SK-N-DZ (cell line): ENCODE data around the gene TSGA10IP.

Experiments
- DNase-seq: peaks from one replicate; pipeline ENCODE4 v3.0.0-alpha.2; 2015; ENCODE audit warnings: low spot score

TSGA10IP gene

GRCh38 chr11:65973439-65974110 is 28.3 kb downstream of the TSGA10IP start:
- DNase-seq: no peak

GRCh38 chr11:65975771-65976170 is 30.5 kb downstream of the TSGA10IP start:
- DNase-seq: no peak

- no peak for DNase-seq
Measured at GRCh38 chr11:65976216-65977176, 31.2 kb downstream of the TSGA10IP start.

- no peak for DNase-seq
Measured at GRCh38 chr11:65977621-65978390, 32.5 kb downstream of the TSGA10IP start.

- DNase-seq: no peak
Measured at GRCh38 chr11:65978391-65979238, 33.3 kb downstream of the TSGA10IP start.

GRCh38 chr11:65979261-65979759 is 34.0 kb downstream of the TSGA10IP start:
- DNase-seq: no peak

GRCh38 chr11:65981101-65981740 is 35.9 kb downstream of the TSGA10IP start:
- DNase-seq: no peak

- DNase-seq: no peak
Measured at GRCh38 chr11:65981972-65982823, 36.9 kb downstream of the TSGA10IP start.

GRCh38 chr11:65982824-65983588 is 37.7 kb downstream of the TSGA10IP start:
- DNase-seq: no peak

- DNase-seq: no peak
Measured at GRCh38 chr11:65983589-65983987, 38.3 kb downstream of the TSGA10IP start.

- no peak for DNase-seq
Measured at GRCh38 chr11:65987336-65987735, 42.1 kb downstream of the TSGA10IP start.

- DNase-seq: peak; percentile 92
Measured at GRCh38 chr11:65988791-65989592, 43.7 kb downstream of the TSGA10IP start.

- no peak for DNase-seq
Measured at GRCh38 chr11:65992056-65992455, 46.8 kb downstream of the TSGA10IP start.

GRCh38 chr11:65997286-65997685 is 52.0 kb downstream of the TSGA10IP start:
- no peak for DNase-seq

GRCh38 chr11:66001942-66002647 is 56.8 kb downstream of the TSGA10IP start, which contains the start of the genes BANF1 and EIF1AD:
TSS of gene BANF1 (plus strand) at chr11:66002503. CDS start at chr11:66003251, 748 bp downstream.
TSS of gene EIF1AD (minus strand) at chr11:66002157. CDS start at chr11:66000389, 1,768 bp downstream.
- DNase-seq: peak; percentile 98

- no peak for DNase-seq
Measured at GRCh38 chr11:66002648-66003225, 57.5 kb downstream of the TSGA10IP start.
